HepG2 (cell line): Measurements from ENCODE around the gene CREBBP. TPM values are rescaled to one million over a fixed set of nuclear protein-coding genes. Genes with fewer than 3 reads are reported as not detected.

Source experiments
- GTF2F1 ChIP-seq: fragments of 150-350 bp; IDR thresholded peaks from 2 replicates; pipeline ENCODE4 v1.6.1; 2014; ENCODE audit warnings: low read length
- IKZF1 ChIP-seq: fragments of 450-650 bp; IDR thresholded peaks from 2 replicates; pipeline ENCODE4 v1.7.1; 2016
- MAZ ChIP-seq, 2 experiments: sonication (generic) in 1 of 2; formaldehyde crosslinking in 1 of 2; IDR thresholded peaks; 2 replicates each; pipeline versions ENCODE4 v1.5.0 to v1.6.1; 2012 to 2020; ENCODE audit warnings: low read depth in 2 of 2, mild to moderate bottlenecking in 2 of 2, borderline replicate concordance in 1 of 2, improper control_type of control experiment in 1 of 2, low read length in 1 of 2, missing genetic modification reagents in 1 of 2, moderate library complexity in 1 of 2
- MIXL1 ChIP-seq: IDR thresholded peaks from 2 replicates; pipeline ENCODE4 v1.6.1; 2016
- PRMT3 ChIP-seq: sonication (generic); formaldehyde crosslinking; IDR thresholded peaks from 2 replicates; pipeline ENCODE4 v1.8.1; 2022; ENCODE audit warnings: low read depth, mild to moderate bottlenecking, moderate library complexity, missing genetic modification reagents, borderline replicate concordance
- RARA ChIP-seq: IDR thresholded peaks from 2 replicates; pipeline ENCODE4 v1.6.1; 2016; ENCODE audit warnings: missing genetic modification reagents, missing compliant biosample characterization
- SIX1 ChIP-seq: sonication (generic); formaldehyde crosslinking; IDR thresholded peaks from 2 replicates; pipeline ENCODE4 v1.4.0; 2020; ENCODE audit warnings: missing genetic modification reagents, borderline replicate concordance
- SKI ChIP-seq: fragments of 450-650 bp; IDR thresholded peaks from one replicate; pipeline ENCODE4 v1.6.1; 2018; ENCODE audit warnings: mild to moderate bottlenecking; ENCODE audit not compliant: partially characterized antibody
- SRF ChIP-seq: IDR thresholded peaks from 2 replicates; pipeline ENCODE4 v1.6.1; 2011; ENCODE audit warnings: mild to moderate bottlenecking, low read depth, low read length, moderate library complexity
- TBX2 ChIP-seq: sonication (generic); formaldehyde crosslinking; IDR thresholded peaks from 2 replicates; pipeline ENCODE4 v1.5.0; 2020; ENCODE audit warnings: missing genetic modification reagents, mild to moderate bottlenecking, borderline replicate concordance
- ZBTB3 ChIP-seq: sonication (generic); formaldehyde crosslinking; IDR thresholded peaks from 2 replicates; pipeline ENCODE4 v1.4.0; 2020; ENCODE audit warnings: low read depth, mild to moderate bottlenecking, moderate library complexity, missing genetic modification reagents, borderline replicate concordance
- ZFX ChIP-seq: sonication (generic); formaldehyde crosslinking; IDR thresholded peaks from 2 replicates; pipeline ENCODE4 v1.4.0; 2020; ENCODE audit warnings: mild to moderate bottlenecking, low read depth, missing genetic modification reagents, moderate library complexity
- ZNF230 ChIP-seq: sonication (generic); formaldehyde crosslinking; IDR thresholded peaks from 2 replicates; pipeline ENCODE4 v1.4.0; 2020; ENCODE audit warnings: mild to moderate bottlenecking, missing genetic modification reagents
- ZNF326 ChIP-seq: sonication (generic); formaldehyde crosslinking; IDR thresholded peaks from 2 replicates; pipeline ENCODE4 v1.4.0; 2020; ENCODE audit warnings: missing genetic modification reagents, borderline replicate concordance
- ZNF572 ChIP-seq: sonication (generic); formaldehyde crosslinking; IDR thresholded peaks from 2 replicates; pipeline ENCODE4 v1.5.1; 2020; ENCODE audit warnings: mild to moderate bottlenecking, missing genetic modification reagents
- ZNF646 ChIP-seq: sonication (generic); formaldehyde crosslinking; IDR thresholded peaks from 2 replicates; pipeline ENCODE4 v1.9.0; 2021; ENCODE audit warnings: mild to moderate bottlenecking, missing genetic modification reagents
- ZNF687 ChIP-seq: sonication (generic); formaldehyde crosslinking; IDR thresholded peaks from 2 replicates; pipeline ENCODE4 v1.5.1; 2020; ENCODE audit warnings: mild to moderate bottlenecking, missing genetic modification reagents, moderate library complexity
- ZNF788 ChIP-seq: sonication (generic); formaldehyde crosslinking; IDR thresholded peaks from 2 replicates; pipeline ENCODE4 v1.5.0; 2020; ENCODE audit warnings: mild to moderate bottlenecking, missing genetic modification reagents, borderline replicate concordance
- ZNF841 ChIP-seq: sonication (generic); formaldehyde crosslinking; IDR thresholded peaks from 2 replicates; pipeline ENCODE4 v1.8.1; 2023; ENCODE audit warnings: missing genetic modification reagents, borderline replicate concordance
- polyA plus RNA-seq, 8 experiments: library from polyadenylated mRNA; depleted of rRNA in 3 of 8; stranded (reverse) in 7 of 8; unstranded in 1 of 8; fragments of >200 nt; fragmentation: Illumina TruSeq in 4 of 8; extraction: Trizol in 4 of 8; gene quantifications; 2 replicates each; pipeline versions ENCODE4 v1.2.1 to v1.2.3, GENCODE V29; 2011 to 2016; ENCODE audit warnings: low read depth in 4 of 8, missing spikeins in 1 of 8, mixed read lengths in 1 of 8; ENCODE audit not compliant: insufficient read depth in 1 of 8
- total RNA-seq, 5 experiments: library from RNA; depleted of rRNA; stranded (reverse); fragments of >200 nt; fragmentation: Illumina TruSeq; extraction: Trizol; gene quantifications; 2 replicates each; pipeline ENCODE4 v1.2.3, GENCODE V29; 2016; ENCODE audit warnings: low read depth in 1 of 5

Gene CREBBP
- total and polyA plus RNA-seq, 2 of the 13 experiments (the other 11 are each of a cell fraction or from before 2014, with no cell fraction given) = 5.3 to 10.4 TPM

GRCh38 chr16:3702082-3702481 lies 178.4 kb downstream of the CREBBP start (continued):
- no peak for TF ChIP-seq PRMT3
- no peak for TF ChIP-seq ZNF572 (CRISPR knock-in tag)
- no peak for TF ChIP-seq ZBTB3 (CRISPR knock-in tag)
- peak; percentile 42; the same call in 1 of the 2 replicates for TF ChIP-seq MIXL1
- peak; percentile 58 for TF ChIP-seq SKI
- TF ChIP-seq ZNF230 (CRISPR knock-in tag) = 0 out of 2 replicates have a peak, but pooled peaks have one; percentile 21
- TF ChIP-seq ZNF788 (CRISPR knock-in tag) = 0 out of 2 replicates have a peak, but pooled peaks have one; percentile 28
- no peak for TF ChIP-seq ZNF326 (CRISPR knock-in tag)
- no peak for TF ChIP-seq SRF
- peak; percentile 29; the same call in 1 of the 2 replicates for TF ChIP-seq TBX2 (CRISPR knock-in tag)
- TF ChIP-seq SIX1 (CRISPR knock-in tag) = no peak
- TF ChIP-seq IKZF1 = no peak
- peak; percentile 53; the same call in 1 of the 2 replicates for TF ChIP-seq ZFX (CRISPR knock-in tag)
- peak; percentile 18; the same call in 1 of the 2 replicates for TF ChIP-seq RARA (CRISPR knock-in tag)
- peak; percentile 30; the same call in 1 of the 2 replicates for TF ChIP-seq ZNF687 (CRISPR knock-in tag)
- no peak for TF ChIP-seq GTF2F1
- no peak for TF ChIP-seq MAZ (IDR thresholded peaks at IDR 0.05; ENCODE audit: borderline replicate concordance, low read depth, low read length)
- 0 out of 2 replicates have a peak, but pooled peaks have one; percentile 39 for TF ChIP-seq MAZ (CRISPR knock-in tag; IDR thresholded peaks at IDR 0.05; ENCODE audit: low read depth)
- no peak for TF ChIP-seq ZNF646 (CRISPR knock-in tag)
- TF ChIP-seq ZNF841 (CRISPR knock-in tag) = no peak
